Measurements from ENCODE around the gene NAT14. TPM values are rescaled to one million over a fixed set of nuclear protein-coding genes. Genes with fewer than 3 reads are reported as not detected.
A peak's percentile ranks its signal among the peaks of the same experiment; 100 is the strongest.
"Not testable (repeated sequence)": the region's sequence is repeated elsewhere in the genome, so short reads cannot be mapped to it uniquely, and the experiment has no call there.

Gene NAT14
- total RNA-seq, 1 donor from 2014 or later, result 81.1 TPM

DNA sequence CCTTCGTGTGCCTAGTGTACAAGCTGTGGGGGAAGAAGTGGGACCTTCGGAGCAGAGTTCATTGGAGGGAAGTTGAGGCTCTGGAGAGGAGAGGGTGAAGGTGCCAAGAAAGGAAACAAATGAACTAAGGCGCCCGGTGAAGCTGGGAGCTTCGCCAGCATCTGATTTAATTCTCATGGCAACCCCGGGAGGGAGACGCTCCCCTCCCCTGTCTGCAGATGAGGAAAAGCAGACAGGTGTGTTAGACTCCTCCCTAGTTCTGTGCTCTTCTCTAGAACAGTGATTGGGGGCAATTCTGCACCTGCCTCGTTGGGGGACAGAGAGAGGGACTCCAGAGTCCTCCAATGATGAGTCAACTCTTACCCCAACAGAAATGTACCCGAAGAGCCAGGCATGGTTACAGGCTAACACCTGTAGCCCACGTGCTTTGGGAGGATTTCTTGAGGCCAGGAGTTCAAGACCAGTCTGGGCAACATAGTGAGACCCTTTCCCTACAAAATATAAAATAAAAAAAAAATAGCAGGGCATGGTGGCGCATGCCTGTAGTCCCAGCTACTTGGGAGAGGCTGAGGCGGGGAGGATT lies 7.5 kb downstream of the NAT14 start:
- peaks cover 7% of the 10 kb centered on the region for H3K4me1 Mint-ChIP-seq
- no peak for DNase-seq (ENCODE audit: low read depth, low spot score)
- H3K27ac Mint-ChIP-seq (ENCODE audit: unreplicated experiment), result no peak overlapping the region
- H3K36me3 Mint-ChIP-seq (ENCODE audit: low read depth), result no peaks in the 10 kb centered on the region
- peaks cover 4% of the 10 kb centered on the region for H3K27me3 Mint-ChIP-seq (ENCODE audit: low read depth)
- peak overlapping the region; percentile 39 for H3K4me3 Mint-ChIP-seq
- H3K9me3 Mint-ChIP-seq, result no peaks in the 10 kb centered on the region
- TF ChIP-seq, protein P1, sequence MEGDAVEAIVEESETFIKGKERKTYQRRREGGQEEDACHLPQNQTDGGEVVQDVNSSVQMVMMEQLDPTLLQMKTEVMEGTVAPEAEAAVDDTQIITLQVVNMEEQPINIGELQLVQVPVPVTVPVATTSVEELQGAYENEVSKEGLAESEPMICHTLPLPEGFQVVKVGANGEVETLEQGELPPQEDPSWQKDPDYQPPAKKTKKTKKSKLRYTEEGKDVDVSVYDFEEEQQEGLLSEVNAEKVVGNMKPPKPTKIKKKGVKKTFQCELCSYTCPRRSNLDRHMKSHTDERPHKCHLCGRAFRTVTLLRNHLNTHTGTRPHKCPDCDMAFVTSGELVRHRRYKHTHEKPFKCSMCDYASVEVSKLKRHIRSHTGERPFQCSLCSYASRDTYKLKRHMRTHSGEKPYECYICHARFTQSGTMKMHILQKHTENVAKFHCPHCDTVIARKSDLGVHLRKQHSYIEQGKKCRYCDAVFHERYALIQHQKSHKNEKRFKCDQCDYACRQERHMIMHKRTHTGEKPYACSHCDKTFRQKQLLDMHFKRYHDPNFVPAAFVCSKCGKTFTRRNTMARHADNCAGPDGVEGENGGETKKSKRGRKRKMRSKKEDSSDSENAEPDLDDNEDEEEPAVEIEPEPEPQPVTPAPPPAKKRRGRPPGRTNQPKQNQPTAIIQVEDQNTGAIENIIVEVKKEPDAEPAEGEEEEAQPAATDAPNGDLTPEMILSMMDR (conservative IDR thresholded peaks at IDR 0.05), result no peak

DNA sequence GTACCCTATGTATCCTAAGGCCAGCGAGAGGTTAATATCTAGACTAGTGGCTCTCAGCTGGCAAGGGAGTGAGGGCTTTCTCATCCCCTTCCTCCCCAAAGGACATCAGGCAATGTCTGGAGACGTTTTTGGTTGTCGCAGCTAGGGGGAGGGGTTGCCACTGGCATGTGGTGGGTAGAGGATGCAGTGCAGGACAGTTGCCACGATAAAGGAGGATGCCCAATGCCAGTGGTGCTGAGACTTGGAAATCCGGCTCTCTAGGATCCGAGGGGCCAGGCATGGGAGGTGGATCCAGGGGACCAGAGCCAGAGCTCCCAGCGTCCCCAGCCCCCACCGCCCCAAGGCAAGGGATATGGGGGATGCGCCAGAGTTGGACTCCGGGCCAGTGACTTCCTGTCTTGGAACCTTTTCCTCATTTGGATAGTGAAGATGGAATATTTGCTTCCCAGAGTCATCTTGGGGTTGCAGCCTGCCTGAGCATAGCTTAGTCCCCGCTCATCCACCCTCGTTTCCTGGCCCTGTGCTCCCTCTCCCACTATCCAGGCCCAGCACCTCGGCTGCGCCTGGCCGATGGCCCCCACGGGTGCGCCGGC lies 8.2 kb downstream of the NAT14 start:
- TF ChIP-seq, protein P1 (conservative IDR thresholded peaks at IDR 0.05), result no peak
- no peaks in the 10 kb centered on the region for H3K9me3 Mint-ChIP-seq
- peaks cover 4% of the 10 kb centered on the region for H3K4me1 Mint-ChIP-seq
- H3K4me3 Mint-ChIP-seq, result no peak overlapping the region
- no peaks in the 10 kb centered on the region for H3K36me3 Mint-ChIP-seq (ENCODE audit: low read depth)
- DNase-seq (ENCODE audit: low read depth, low spot score), result no peak
- H3K27me3 Mint-ChIP-seq (ENCODE audit: low read depth), result peaks cover 4% of the 10 kb centered on the region
- H3K27ac Mint-ChIP-seq (ENCODE audit: unreplicated experiment), result no peak overlapping the region

DNA sequence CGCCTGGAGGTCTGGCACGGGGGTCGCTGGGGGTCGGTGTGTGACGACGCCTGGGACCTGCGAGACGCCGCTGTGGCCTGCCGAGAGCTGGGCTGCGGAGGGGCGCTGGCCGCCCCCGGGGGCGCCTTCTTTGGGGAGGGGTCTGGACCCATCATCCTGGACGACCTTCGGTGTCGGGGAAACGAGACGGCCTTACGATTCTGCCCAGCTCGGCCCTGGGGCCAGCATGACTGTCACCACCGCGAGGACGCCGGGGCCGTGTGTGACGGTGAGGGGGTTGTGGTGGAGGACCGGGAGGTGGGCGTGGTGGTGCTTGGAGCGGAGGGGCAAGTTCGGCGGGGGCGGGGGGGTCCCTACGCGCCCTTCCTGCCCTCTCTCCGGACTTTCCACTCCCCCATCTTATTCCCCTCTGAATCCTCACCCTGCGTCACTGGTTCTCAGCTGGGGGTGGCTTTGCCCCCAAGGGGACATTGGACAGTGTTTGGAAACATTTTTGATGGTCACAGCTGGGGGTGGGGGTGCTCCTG lies 8.7 kb downstream of the NAT14 start:
- Mint-ChIP-seq H3K27me3 (ENCODE audit: low read depth) (peaks cover 4% of the 10 kb centered on the region), H3K9me3 (no peaks in the 10 kb centered on the region), H3K27ac (ENCODE audit: unreplicated experiment) (no peak overlapping the region), H3K4me3 (no peak overlapping the region), H3K4me1 (no peaks in the 10 kb centered on the region), H3K36me3 (ENCODE audit: low read depth) (no peaks in the 10 kb centered on the region)
- TF ChIP-seq, protein P1 (conservative IDR thresholded peaks at IDR 0.05), result no peak
- DNase-seq (ENCODE audit: low read depth, low spot score), result no peak

DNA sequence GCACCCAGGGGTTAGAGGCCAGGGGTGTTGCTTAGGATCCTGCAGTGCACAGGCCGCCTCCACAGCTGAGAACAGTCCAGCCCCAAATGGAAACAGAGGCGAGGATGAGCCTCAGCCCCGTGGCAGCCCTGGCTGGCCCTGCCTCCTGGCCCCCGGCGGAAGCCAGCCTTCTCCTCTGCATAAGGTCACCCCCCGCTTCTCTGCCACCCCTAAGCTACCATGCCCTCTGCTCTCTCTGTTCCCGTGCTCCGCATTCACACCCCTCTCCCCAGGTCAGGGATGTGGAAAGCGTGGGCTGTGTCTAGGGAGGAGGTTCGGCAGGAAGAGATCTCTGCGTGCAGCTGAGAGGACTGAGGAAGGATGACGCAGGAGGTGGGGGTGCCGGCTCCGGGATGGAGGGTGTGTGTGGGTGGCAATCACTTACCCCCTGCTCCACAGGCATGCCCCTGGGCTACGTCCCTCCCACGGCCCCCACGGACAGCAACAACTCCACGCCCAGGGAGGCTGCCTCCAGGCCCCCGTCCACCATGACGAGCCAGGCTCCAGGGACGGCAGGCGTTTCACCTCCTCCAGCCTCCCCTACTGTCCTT lies 9.3 kb downstream of the NAT14 start:
- Mint-ChIP-seq H3K9me3 (no peaks in the 10 kb centered on the region), H3K36me3 (ENCODE audit: low read depth) (no peaks in the 10 kb centered on the region), H3K27ac (ENCODE audit: unreplicated experiment) (no peak overlapping the region), H3K4me1 (no peaks in the 10 kb centered on the region), H3K4me3 (no peak overlapping the region), H3K27me3 (ENCODE audit: low read depth) (peaks cover 4% of the 10 kb centered on the region)
- TF ChIP-seq, protein P1 (conservative IDR thresholded peaks at IDR 0.05), result no peak
- DNase-seq (ENCODE audit: low read depth, low spot score), result no peak

GRCh38 chr19:55495646-55496349 lies 10.8 kb downstream of the NAT14 start:
- H3K4me3 Mint-ChIP-seq, result no peak overlapping the region
- H3K36me3 Mint-ChIP-seq (ENCODE audit: low read depth), result no peaks in the 10 kb centered on the region
- H3K27ac Mint-ChIP-seq (ENCODE audit: unreplicated experiment), result peak overlapping the region; percentile 45
- H3K27me3 Mint-ChIP-seq (ENCODE audit: low read depth), result peaks cover 4% of the 10 kb centered on the region
- DNase-seq (ENCODE audit: low read depth, low spot score), result no peak
- TF ChIP-seq, protein P1 (conservative IDR thresholded peaks at IDR 0.05), result no peak
- H3K4me1 Mint-ChIP-seq, result no peaks in the 10 kb centered on the region
- no peaks in the 10 kb centered on the region for H3K9me3 Mint-ChIP-seq

GRCh38 chr19:55496820-55497219 lies 11.8 kb downstream of the NAT14 start:
- not testable (repeated sequence) for H3K4me3 Mint-ChIP-seq; H3K9me3 Mint-ChIP-seq; H3K4me1 Mint-ChIP-seq; H3K27ac Mint-ChIP-seq (ENCODE audit: unreplicated experiment); H3K36me3 Mint-ChIP-seq (ENCODE audit: low read depth); H3K27me3 Mint-ChIP-seq (ENCODE audit: low read depth); DNase-seq (ENCODE audit: low read depth, low spot score)

Data from neural crest cell (in vitro differentiated cells).